Liver (tissue), 9 donors: Measurements from ENCODE around the gene ZMYND8. TPM values are rescaled to one million over a fixed set of nuclear protein-coding genes. Genes with fewer than 3 reads are reported as not detected.

Experiments used
- DNase-seq: peaks from one replicate; pipeline ENCODE4 v3.0.0-alpha.2; 2017; ENCODE audit warnings: low spot score
- H3K27ac ChIP-seq, 2 donors: one replicate each; pipeline ENCODE4 v1.7.0; 2013; ENCODE audit warnings: inconsistent platforms in 2 of 2, low read length in 2 of 2, control low read depth in 1 of 2, low read depth in 1 of 2, mild to moderate bottlenecking in 1 of 2
- H3K27me3 ChIP-seq, 4 donors: one replicate each; pipeline versions ENCODE4 v1.6.1 to v1.7.0; 2013; ENCODE audit warnings: low read length in 3 of 4, inconsistent platforms in 1 of 4, mild to moderate bottlenecking in 1 of 4, moderate library complexity in 1 of 4; ENCODE audit not compliant: control insufficient read depth in 4 of 4, insufficient read depth in 4 of 4
- H3K36me3 ChIP-seq, 4 donors: one replicate each; pipeline versions ENCODE4 v1.6.1 to v1.7.0; 2013; ENCODE audit warnings: low read length in 3 of 4, mild to moderate bottlenecking in 3 of 4, low read depth in 1 of 4, moderate library complexity in 1 of 4; ENCODE audit not compliant: control insufficient read depth in 4 of 4, insufficient read depth in 3 of 4
- H3K4me1 ChIP-seq, 4 donors: one replicate each; pipeline versions ENCODE4 v1.6.1 to v1.7.0; 2013; ENCODE audit warnings: low read length in 3 of 4, mild to moderate bottlenecking in 3 of 4, moderate library complexity in 1 of 4; ENCODE audit not compliant: control insufficient read depth in 4 of 4, insufficient read depth in 4 of 4
- H3K4me3 ChIP-seq, 3 donors: one replicate each; pipeline versions ENCODE4 v1.6.1 to v1.7.0; 2013; ENCODE audit warnings: low read length in 3 of 3, control low read depth in 1 of 3, low read depth in 1 of 3, mild to moderate bottlenecking in 1 of 3
- H3K9ac ChIP-seq, 2 donors: one replicate each; pipeline ENCODE4 v1.7.0; 2013; ENCODE audit warnings: low read length in 2 of 2, mild to moderate bottlenecking in 2 of 2, moderate library complexity in 2 of 2, control low read depth in 1 of 2, low read depth in 1 of 2
- H3K9me3 ChIP-seq, 4 donors: one replicate each; pipeline versions ENCODE4 v1.6.1 to v1.7.0; 2013; ENCODE audit warnings: low read length in 3 of 4; ENCODE audit not compliant: control insufficient read depth in 4 of 4
- ATF3 ChIP-seq: IDR thresholded peaks from 2 replicates; pipeline ENCODE4 v1.6.1; 2016; ENCODE audit warnings: antibody characterized with exemption
- CTCF ChIP-seq: fragments of 150-350 bp; IDR thresholded peaks from 2 replicates; pipeline ENCODE4 v1.5.1; 2017; ENCODE audit warnings: improper control_type of control experiment, low read depth, low read length; ENCODE audit not compliant: missing input control
- EGR1 ChIP-seq, 2 donors: IDR thresholded peaks; 2 replicates each; pipeline ENCODE4 v1.6.1; 2016 to 2018; ENCODE audit warnings: antibody characterized with exemption in 2 of 2, low read depth in 2 of 2
- FOXA1 ChIP-seq: IDR thresholded peaks from 2 replicates; pipeline ENCODE4 v1.6.1; 2016; ENCODE audit warnings: antibody characterized with exemption
- FOXA2 ChIP-seq: IDR thresholded peaks from 2 replicates; pipeline ENCODE4 v1.6.1; 2016; ENCODE audit warnings: antibody characterized with exemption
- GABPA ChIP-seq, 2 donors: IDR thresholded peaks in 1 of 2; conservative IDR thresholded peaks in 1 of 2; 2 replicates each; pipeline ENCODE4 v1.6.1; 2016; ENCODE audit warnings: antibody characterized with exemption in 2 of 2, mild to moderate bottlenecking in 1 of 2, moderate library complexity in 1 of 2
- HNF4A ChIP-seq, 2 donors: conservative IDR thresholded peaks; 2 replicates each; pipeline ENCODE4 v1.6.1; 2016; ENCODE audit warnings: antibody characterized with exemption in 2 of 2, mild to moderate bottlenecking in 2 of 2
- HNF4G ChIP-seq: IDR thresholded peaks from 2 replicates; pipeline ENCODE4 v1.6.1; 2016; ENCODE audit warnings: antibody characterized with exemption
- JUND ChIP-seq, 2 donors: IDR thresholded peaks; 2 replicates each; pipeline ENCODE4 v1.6.1; 2016; ENCODE audit warnings: antibody characterized with exemption in 2 of 2
- MAX ChIP-seq: IDR thresholded peaks from 2 replicates; pipeline ENCODE4 v1.6.1; 2016; ENCODE audit warnings: antibody characterized with exemption
- NR2F2 ChIP-seq: IDR thresholded peaks from 2 replicates; pipeline ENCODE4 v1.6.1; 2016; ENCODE audit warnings: antibody characterized with exemption
- REST ChIP-seq: IDR thresholded peaks from 2 replicates; pipeline ENCODE4 v1.6.1; 2016; ENCODE audit warnings: antibody characterized with exemption, mild to moderate bottlenecking
- RXRA ChIP-seq, 2 donors: IDR thresholded peaks; 2 replicates each; pipeline ENCODE4 v1.6.1; 2017 to 2018; ENCODE audit warnings: antibody characterized with exemption in 2 of 2, mild to moderate bottlenecking in 1 of 2
- SP1 ChIP-seq: IDR thresholded peaks from 2 replicates; pipeline ENCODE4 v1.6.1; 2018; ENCODE audit warnings: antibody characterized with exemption, mild to moderate bottlenecking
- TAF1 ChIP-seq: conservative IDR thresholded peaks from 2 replicates; pipeline ENCODE4 v1.6.1; 2016; ENCODE audit warnings: antibody characterized with exemption, mild to moderate bottlenecking
- YY1 ChIP-seq: IDR thresholded peaks from 2 replicates; pipeline ENCODE4 v1.6.1; 2016; ENCODE audit warnings: antibody characterized with exemption, mild to moderate bottlenecking
- ZBTB33 ChIP-seq: IDR thresholded peaks from 2 replicates; pipeline ENCODE4 v1.6.1; 2016; ENCODE audit warnings: antibody characterized with exemption
- WGBS: extraction: QIAGEN DNeasy Blood & Tissue Kit; methylation state at CpG from one replicate; pipeline ENCODE4 v1.1.7; 2013; 5-methylcytosine and 5-hydroxymethylcytosine counted together
- polyA plus RNA-seq, 2 donors: library from polyadenylated mRNA; stranded (reverse) in 1 of 2; unstranded in 1 of 2; fragments of 200-250 nt in 1 of 2; fragments of >200 nt in 1 of 2; fragmentation: Nextera tagmentation in 1 of 2; extraction: Ambion mirVana in 1 of 2; gene quantifications; one replicate each; pipeline versions ENCODE4 v1.2.1 to v1.2.3, GENCODE V29; 2013 to 2015
- total RNA-seq, 2 donors: library from RNA; depleted of rRNA; stranded (reverse); fragments of >200 nt; gene quantifications; one replicate each; pipeline ENCODE4 v1.2.3, GENCODE V29; 2014
- donor health status: healthy.
- donor health status: healthy.
- donor health status: healthy.
- donor health status: healthy.
- donor health status: healthy.

Gene ZMYND8
- total and polyA plus RNA-seq, 4 donors = 3.3 to 23.5 (median 6.8) TPM

GRCh38 chr20:47349365-47350180 is 6.9 kb downstream of the ZMYND8 start:
- peak overlapping the region in 1 of 2 donors; percentile 2 for H3K27ac ChIP-seq

More at GRCh38 chr20:47349365-47350180, 6.9 kb downstream of the ZMYND8 start:
- Histone ChIP-seq H3K27me3 (no peaks in the 10 kb centered on the region), H3K9ac (peak overlapping the region in 1 of 2 donors; percentile 15), H3K4me1 (peaks cover 5 to 39% (median 28%) of the 10 kb centered on the region in 4 donors), H3K4me3 (no peak overlapping the region), H3K9me3 (no peaks in the 10 kb centered on the region), H3K36me3 (peaks cover 0 to 3% (median 1%) of the 10 kb centered on the region in 4 donors)
- no peak for DNase-seq
- TF ChIP-seq FOXA1 (no peak), MAX (no peak), ZBTB33 (no peak), REST (no peak), HNF4A (conservative IDR thresholded peaks at IDR 0.05) (no peak), EGR1 (IDR thresholded peaks at IDR 0.05; ENCODE audit: low read depth in 2 of 2) (no peak), YY1 (no peak), TAF1 (no peak), RXRA (IDR thresholded peaks at IDR 0.05) (no peak), CTCF (no peak), HNF4G (no peak), GABPA (IDR thresholded peaks at IDR 0.05 in 1 of 2, conservative IDR thresholded peaks at IDR 0.05 in 1 of 2) (no peak), SP1 (no peak), ATF3 (no peak), NR2F2 (no peak), FOXA2 (no peak), JUND (IDR thresholded peaks at IDR 0.05) (no peak)
- 79% methylated on average over 7 of the region's 7 CpGs for WGBS
